HTR-8/SVneo (cell line): ENCODE results near the gene DAPK1.

ENCODE experiments used
- DNase-seq: peaks from one replicate; pipeline ENCODE4 v3.0.0; 2011; ENCODE audit warnings: low spot score, mixed read lengths; ENCODE audit not compliant: insufficient read length
- FAIRE-seq: peaks from 2 replicates; lab custom pipeline; 2011; peaks lifted over from hg19 to GRCh38; lab: Jason Lieb, UNC

DAPK1 gene

GRCh38 chr9:87604886-87605588, 107.4 kb downstream of the DAPK1 start:
- DNase-seq (no peak), FAIRE-seq (no peak)

DNA sequence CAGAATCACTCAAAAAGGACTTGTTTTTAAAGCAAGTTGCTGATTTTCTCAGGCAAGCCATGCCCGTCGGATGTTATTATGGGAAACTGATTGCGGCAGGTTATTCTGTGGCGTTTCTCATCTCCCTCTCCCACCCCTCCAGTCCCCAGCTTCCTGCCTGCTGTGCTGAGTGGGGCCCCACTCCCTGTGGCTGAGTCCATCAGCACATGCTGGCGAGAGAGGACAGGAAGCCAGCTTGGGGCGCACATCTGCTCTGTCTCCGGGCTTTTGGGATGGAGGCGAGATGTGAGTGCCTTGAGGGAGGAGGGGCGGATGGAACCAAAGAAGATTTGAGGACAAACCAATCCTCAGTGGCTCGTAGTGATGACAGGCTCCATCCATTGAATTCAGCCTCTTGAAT, 108.0 kb downstream of the DAPK1 start:
- no peak for FAIRE-seq
- no peak for DNase-seq

DNA sequence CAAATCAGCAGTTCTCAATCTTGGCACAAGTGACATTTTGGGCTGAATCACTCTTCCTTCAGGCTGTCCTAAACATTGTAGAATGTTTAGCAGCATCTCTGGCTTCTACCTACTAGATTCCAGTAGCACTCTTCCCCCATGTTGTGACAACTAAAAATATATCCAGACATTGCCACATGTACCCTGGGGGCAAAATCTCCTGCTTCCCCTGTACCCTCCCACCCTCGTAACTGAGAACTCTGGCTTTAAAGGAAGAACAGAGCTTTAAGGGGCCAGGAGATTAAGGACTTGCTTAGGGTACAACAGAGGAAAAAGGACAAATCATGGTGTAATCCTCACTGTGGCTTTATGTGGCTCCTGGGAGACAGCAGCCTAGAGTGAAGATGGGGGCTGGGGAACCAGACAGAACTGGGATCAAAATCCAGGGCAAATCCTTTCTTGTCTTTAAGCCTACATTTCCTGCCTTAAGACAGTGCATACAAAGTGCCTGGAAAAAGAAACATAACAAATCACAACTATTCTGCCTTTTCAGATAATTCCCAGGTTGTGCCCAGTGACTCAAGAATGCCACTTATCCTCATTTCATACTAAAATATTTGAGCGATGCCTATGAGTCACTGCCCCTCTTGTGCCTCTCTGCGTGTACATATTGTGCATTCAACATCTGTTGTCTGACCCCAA, 109.3 kb downstream of the DAPK1 start:
- peak; percentile 44 for DNase-seq
- no peak for FAIRE-seq

DNA sequence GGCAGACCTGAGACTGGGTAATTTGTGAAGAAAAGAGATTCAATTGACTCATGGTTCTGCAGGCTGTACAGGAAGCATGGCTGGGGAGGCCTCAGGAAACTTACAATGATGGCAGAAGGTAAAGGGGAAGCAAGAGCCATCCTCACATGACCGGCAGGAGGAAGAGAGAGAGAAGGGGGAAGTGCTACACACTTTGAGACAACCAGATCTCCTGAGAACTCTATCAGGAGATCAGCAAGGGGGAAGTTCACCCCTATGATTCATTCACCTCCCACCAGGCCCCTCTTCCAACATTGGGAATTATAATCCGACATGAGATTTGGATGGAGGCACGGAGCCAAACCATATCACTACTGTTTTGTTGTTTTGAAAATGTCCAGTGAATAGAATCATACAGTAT, 110.2 kb downstream of the DAPK1 start:
- DNase-seq: no peak
- FAIRE-seq: no peak

- DNase-seq (no peak), FAIRE-seq (no peak)
Measured at GRCh38 chr9:87609002-87609401, 111.3 kb downstream of the DAPK1 start.

DNA sequence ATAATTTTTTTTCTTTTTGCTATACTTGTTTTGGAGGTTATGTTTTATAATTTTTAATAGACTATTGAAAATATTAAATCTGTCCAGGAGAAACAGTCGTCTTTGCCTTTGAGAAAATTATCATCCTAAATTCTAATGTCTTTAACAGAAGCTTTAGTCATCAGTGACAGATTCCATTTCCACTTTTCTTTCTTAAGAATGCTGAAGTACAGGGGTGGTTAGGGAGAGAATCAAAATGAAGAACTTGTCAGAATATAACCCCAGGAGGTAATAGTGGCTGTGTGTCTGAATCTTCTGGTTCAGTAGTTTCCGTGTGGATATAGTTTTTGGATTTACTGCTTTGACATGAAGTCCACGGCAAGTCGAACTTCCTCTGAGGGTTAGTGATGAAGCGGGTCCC, 111.8 kb downstream of the DAPK1 start:
- DNase-seq: no peak
- FAIRE-seq: no peak

DNA sequence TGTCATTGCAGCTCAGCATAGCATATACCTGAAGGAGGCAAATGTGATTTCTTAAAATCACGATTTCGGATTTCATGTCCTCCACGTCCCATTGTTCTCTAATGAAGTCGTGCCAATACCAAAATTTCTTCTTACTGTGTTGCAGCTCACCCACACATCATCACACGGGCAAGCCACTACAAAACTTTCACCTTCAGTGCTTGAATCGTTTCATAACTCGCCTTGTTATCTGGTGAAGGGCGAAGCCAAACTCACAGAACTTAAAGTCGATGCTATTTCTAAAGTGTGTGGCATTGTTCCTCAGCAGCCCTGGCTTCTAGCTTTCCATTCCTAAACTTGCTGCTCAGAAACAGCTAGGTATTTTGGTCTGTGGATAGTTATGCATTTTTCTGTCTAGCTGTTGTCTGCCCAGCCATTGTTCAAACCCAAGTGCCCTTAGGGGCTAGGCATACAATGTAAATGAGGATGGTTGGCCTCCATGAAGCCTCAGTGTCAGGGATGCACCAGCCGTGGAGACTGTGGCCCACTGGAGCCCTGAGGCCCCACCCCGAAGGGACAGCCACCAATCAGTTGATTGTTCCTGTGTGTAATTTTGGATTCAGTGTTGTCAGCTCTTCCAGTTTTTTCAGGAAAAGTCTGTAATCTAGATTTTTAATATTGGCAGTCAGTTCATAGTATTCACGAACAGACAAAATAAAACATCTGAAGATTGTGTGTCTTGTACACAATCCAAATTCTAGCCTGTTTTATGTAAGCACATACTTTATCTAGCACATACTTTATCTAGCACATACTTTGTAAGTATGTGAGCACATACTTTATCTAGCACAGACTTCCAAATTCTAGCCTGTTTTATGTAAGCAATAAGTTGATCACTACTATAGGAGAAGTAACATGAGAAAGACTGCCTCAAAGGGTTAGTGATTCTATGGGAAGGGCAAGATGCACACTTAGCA, 112.8 kb downstream of the DAPK1 start:
- DNase-seq (no peak), FAIRE-seq (no peak)

DNA sequence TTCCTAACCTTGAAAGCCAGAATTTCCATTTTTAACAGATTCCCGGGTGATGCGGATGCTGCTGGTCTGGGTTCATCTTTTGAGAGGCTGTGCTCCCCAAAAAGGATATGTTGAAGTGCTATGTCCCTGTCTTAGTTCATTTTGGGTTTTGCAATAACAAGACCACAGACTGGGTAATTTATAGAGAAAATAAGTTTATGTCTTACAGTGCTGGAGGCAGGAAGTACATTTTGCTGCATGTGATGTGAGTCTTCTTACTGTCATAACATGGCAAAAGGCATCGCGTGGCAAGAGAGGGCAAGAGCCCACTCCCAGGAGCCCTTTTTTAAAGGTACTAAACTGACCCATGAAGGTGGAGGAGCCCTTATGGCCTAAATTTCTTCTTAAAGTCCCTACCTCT, 114.1 kb downstream of the DAPK1 start:
- DNase-seq (no peak), FAIRE-seq (no peak)

DNA sequence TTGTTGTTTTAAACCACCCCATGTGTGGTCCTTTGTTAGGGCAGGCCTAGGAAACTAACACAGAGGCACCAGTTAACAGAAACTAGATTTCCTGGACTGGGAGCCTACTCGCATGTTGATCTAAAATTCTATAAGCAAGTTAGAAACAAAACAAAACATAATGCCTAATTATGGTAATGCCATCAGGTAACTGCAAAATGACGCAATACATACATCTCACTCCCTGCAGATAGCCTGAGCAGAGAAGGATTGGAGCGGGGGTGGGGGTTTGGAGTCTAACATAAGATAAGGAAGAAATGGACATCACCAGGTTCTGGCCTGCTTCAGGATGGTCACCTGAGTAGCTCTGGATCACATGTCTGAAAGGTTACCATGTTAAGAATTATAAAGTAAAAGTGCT, 114.9 kb downstream of the DAPK1 start:
- FAIRE-seq: no peak
- no peak for DNase-seq

- no peak for DNase-seq
- no peak for FAIRE-seq
Measured at GRCh38 chr9:87613265-87614111, 115.8 kb downstream of the DAPK1 start.

DNA sequence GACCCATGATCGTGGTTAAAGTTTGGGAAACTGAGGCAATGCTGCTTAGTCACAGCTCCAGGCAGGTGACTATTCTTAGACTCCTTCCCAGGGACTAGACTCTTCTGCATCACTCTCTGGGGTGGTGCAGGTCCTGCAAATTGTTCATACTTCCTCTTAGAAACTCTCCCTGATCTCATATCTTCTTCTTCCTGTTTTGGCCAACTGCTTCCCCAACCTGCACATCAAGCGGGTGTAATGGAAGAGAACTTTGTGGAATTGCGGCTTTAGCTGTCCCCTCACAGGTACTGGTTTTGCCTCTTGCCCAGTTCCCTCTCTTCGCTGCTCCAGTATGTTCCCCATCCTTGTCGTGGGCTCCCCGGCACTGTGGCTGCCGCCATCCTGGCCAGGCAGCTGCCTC, 116.7 kb downstream of the DAPK1 start:
- no peak for FAIRE-seq

GRCh38 chr9:87615136-87615535, 117.5 kb downstream of the DAPK1 start:
- DNase-seq (no peak), FAIRE-seq (no peak)

More for the DNA sequence above, 116.7 kb downstream of the DAPK1 start:
- DNase-seq: no peak

DNA sequence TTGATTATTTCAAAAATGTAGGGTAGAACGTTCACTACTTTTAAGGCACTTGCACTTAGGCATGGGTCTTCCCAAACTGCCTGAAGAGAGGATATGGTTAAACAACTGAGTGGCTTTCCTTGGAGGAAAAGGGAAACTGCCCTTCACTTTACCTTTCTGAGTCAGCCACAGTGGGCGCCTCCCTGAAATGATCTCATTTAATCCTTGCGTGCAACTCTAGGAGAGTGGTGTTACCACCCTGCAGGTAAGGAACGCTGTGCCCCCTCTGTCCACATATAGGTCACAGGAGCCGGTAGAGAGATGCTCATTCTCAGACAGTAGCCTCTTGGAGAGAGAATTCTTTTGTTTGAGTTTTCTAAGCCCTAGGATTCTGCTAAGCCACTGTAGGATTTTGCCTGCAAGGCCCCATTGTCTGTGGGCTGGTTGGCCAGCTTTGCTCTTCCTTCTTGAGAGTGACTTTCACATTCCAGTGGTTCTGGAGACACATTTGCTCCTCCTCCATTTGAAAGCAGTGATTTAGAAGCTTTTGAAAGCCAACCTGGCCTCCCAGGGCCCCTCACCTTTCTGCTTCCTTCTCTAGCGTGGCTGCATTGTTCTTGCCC, 118.0 kb downstream of the DAPK1 start:
- FAIRE-seq (no peak), DNase-seq (no peak)

DNA sequence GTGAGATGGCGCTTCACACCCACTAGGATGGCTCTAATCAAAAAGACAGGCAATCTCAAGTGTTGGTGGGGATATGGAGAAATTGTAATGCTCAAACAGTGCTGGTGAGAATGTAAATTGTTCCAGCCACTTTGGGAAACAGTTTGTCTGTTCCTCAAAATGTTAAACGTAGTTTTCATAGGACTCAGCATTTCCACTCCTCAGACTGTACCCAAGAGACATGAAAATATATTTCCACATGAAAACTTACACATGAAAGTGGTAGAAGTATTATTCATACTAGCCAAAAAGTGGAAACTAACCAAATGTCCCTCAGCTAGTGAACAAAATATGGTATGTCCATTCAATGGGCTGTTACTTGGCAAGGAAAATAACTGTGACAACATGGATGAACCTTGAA, 120.6 kb downstream of the DAPK1 start:
- FAIRE-seq (no peak), DNase-seq (no peak)

DNA sequence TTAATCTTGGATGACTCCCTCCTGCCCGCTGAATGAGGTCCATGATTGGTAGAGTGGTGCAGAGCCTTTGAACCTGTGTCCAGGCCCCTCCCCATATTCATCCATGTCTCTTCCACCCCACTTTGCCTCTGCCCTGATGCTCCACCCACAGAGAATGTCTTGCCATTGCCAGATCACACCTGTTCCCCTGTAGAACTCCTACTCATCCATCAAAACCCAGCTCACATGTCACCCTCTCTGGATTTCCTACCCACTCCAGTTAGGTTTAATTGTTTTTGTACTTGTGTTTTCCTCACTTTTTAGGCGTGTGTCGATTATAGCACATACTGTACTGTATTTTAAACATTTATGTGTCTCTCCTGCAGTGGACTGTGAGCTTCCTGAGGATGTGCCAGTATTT, 121.3 kb downstream of the DAPK1 start:
- DNase-seq (no peak), FAIRE-seq (no peak)

- FAIRE-seq (no peak), DNase-seq (no peak)
Measured at GRCh38 chr9:87619346-87619745, 121.7 kb downstream of the DAPK1 start.

DNA sequence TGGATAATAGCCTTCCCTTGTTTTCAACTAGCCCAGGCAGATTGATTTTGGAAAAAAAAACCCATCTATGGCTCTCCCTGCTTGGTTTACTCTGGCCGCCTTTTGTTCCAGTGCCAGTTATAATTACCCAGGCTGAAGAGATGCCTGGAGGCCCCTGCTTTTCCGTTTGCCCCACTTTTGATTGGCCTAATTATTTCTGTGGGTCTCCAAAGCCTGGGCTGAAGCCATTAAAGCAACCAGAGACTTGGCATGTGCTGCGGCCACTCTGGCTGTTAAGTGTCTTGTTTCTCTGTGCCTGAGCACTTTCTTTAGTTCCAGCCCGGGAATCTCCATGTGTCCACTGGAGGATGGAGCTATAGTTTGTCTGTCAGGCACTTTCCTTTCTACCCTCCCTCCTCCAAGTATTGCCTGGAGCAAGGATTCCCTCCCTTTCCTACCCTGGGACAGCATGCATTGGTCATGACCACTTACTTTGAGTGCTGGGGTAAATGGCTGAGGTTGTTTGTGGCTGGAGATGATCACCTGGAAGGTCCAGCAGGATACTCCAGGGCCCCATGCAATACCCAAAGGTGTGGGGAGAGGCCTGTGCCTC, 123.2 kb downstream of the DAPK1 start:
- no peak for DNase-seq
- no peak for FAIRE-seq

GRCh38 chr9:87622098-87622497, 124.4 kb downstream of the DAPK1 start:
- FAIRE-seq: no peak
- DNase-seq: no peak

DNA sequence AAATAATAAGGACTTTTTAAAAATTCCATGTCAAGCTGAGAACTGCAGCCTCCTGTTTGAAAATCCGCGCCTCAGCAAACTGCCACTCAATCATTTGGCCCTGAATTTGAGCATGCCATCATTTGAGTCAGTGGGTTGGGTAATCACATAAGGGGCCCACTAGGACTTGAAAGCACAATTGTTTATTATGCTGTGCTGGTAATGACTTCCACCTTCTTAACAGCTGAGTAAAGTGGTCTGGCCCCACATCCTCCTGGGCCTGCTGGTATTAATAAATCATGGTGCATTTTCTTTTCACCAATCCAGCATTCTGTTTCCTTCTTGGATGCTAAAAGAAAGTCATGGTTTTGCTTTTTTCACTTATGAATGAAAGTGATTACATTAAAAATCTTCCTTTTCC, 125.3 kb downstream of the DAPK1 start:
- no peak for FAIRE-seq
- DNase-seq: no peak
